NCI-H2227 (cell line): ENCODE measurements around the gene POMC.
"Not testable (repeated sequence)": the region's sequence is repeated elsewhere in the genome, so short reads cannot be mapped to it uniquely, and the experiment has no call there.

ENCODE experiments used
- DNase-seq: peaks from one replicate; lab custom pipeline; 2025; ENCODE audit not compliant: unreplicated experiment; lab: John Stamatoyannopoulos, UW

Gene POMC

GRCh38 chr2:25177211-25177611, 8.8 kb upstream of the POMC start:
- peak; percentile 71 for DNase-seq

GRCh38 chr2:25176541-25177181, 8.3 kb upstream of the POMC start:
- no peak for DNase-seq

- no peak for DNase-seq
These were observed 7.8 kb upstream of the POMC start for GRCh38 chr2:25176138-25176537.

GRCh38 chr2:25174192-25174861, 5.9 kb upstream of the POMC start:
- DNase-seq, result no peak

- no peak for DNase-seq
These were observed 5.3 kb upstream of the POMC start for GRCh38 chr2:25173719-25174118.

GRCh38 chr2:25170888-25171287, 2.5 kb upstream of the POMC start:
- no peak for DNase-seq

GRCh38 chr2:25169073-25169470, 692 bp upstream of the POMC start:
- DNase-seq, result no peak

GRCh38 chr2:25165992-25166875, 2.1 kb downstream of the POMC start:
- peak; percentile 37 for DNase-seq

- DNase-seq, result no peak
These were observed 3.8 kb downstream of the POMC start for GRCh38 chr2:25164561-25164960.

- DNase-seq, result not testable (repeated sequence)
These were observed 6.3 kb downstream of the POMC start for GRCh38 chr2:25162061-25162460.

- DNase-seq, result no peak
These were observed 7.2 kb downstream of the POMC start for GRCh38 chr2:25161055-25161781.

- no peak for DNase-seq
These were observed 8.0 kb downstream of the POMC start for GRCh38 chr2:25160376-25160775.

GRCh38 chr2:25159949-25160348, 8.4 kb downstream of the POMC start:
- DNase-seq, result no peak

- no peak for DNase-seq
These were observed 10.1 kb downstream of the POMC start for GRCh38 chr2:25158096-25158852.

GRCh38 chr2:25155401-25155800, 13.0 kb downstream of the POMC start:
- DNase-seq, result no peak

- DNase-seq, result no peak
These were observed 16.7 kb downstream of the POMC start for GRCh38 chr2:25151718-25152117.

GRCh38 chr2:25150993-25151392, 17.4 kb downstream of the POMC start:
- not testable (repeated sequence) for DNase-seq

GRCh38 chr2:25149646-25150045, 18.7 kb downstream of the POMC start:
- no peak for DNase-seq

GRCh38 chr2:25146896-25147295, 21.5 kb downstream of the POMC start:
- DNase-seq, result no peak

GRCh38 chr2:25145803-25146202, 22.6 kb downstream of the POMC start:
- no peak for DNase-seq

GRCh38 chr2:25141120-25141519, 27.3 kb downstream of the POMC start:
- no peak for DNase-seq
